ENCODE data around the gene MAP4. TPM values are rescaled to one million over a fixed set of nuclear protein-coding genes. Genes with fewer than 3 reads are reported as not detected.
A peak's percentile ranks its signal among the peaks of the same experiment; 100 is the strongest.

Gene MAP4
- polyA plus RNA-seq, 1 donor from 2014 or later = 55.0 TPM

- H3K4me1 Mint-ChIP-seq = peaks cover 21 to 34% (median 23%) of the 10 kb centered on the region in 3 donors
- peak overlapping the region in 1 of 4 donors; percentile 17 for H3K4me3 Mint-ChIP-seq
- H3K27me3 Mint-ChIP-seq = no peaks in the 10 kb centered on the region
- H3K36me3 Mint-ChIP-seq = peaks cover 14% of the 10 kb centered on the region
- no peaks in the 10 kb centered on the region for H3K9me3 Mint-ChIP-seq
- H3K27ac Mint-ChIP-seq = peak overlapping the region in 2 of 3 donors; percentile 23 to 56
Observed at GRCh38 chr3:47961815-47962606, 54.2 kb downstream of the MAP4 start.

- no peaks in the 10 kb centered on the region for H3K27me3 Mint-ChIP-seq
- H3K4me1 Mint-ChIP-seq = peaks cover 20 to 34% (median 23%) of the 10 kb centered on the region in 3 donors
- peaks cover 14% of the 10 kb centered on the region for H3K36me3 Mint-ChIP-seq
- no peak overlapping the region for H3K27ac Mint-ChIP-seq
- no peak overlapping the region for H3K4me3 Mint-ChIP-seq
- H3K9me3 Mint-ChIP-seq = no peaks in the 10 kb centered on the region
Observed at GRCh38 chr3:47961036-47961435, 55.2 kb downstream of the MAP4 start.

- no peaks in the 10 kb centered on the region for H3K27me3 Mint-ChIP-seq
- H3K4me1 Mint-ChIP-seq = peaks cover 4 to 9% (median 9%) of the 10 kb centered on the region in 3 donors
- H3K9me3 Mint-ChIP-seq = no peaks in the 10 kb centered on the region
Observed at GRCh38 chr3:47956521-47956920, 59.7 kb downstream of the MAP4 start.

GRCh38 chr3:47954567-47954966 is 61.6 kb downstream of the MAP4 start:
- H3K27me3 Mint-ChIP-seq = no peaks in the 10 kb centered on the region

More at GRCh38 chr3:47956521-47956920, 59.7 kb downstream of the MAP4 start:
- no peak overlapping the region for H3K4me3 Mint-ChIP-seq
- peaks cover 3% of the 10 kb centered on the region for H3K36me3 Mint-ChIP-seq
- H3K27ac Mint-ChIP-seq = no peak overlapping the region

GRCh38 chr3:47950453-47951169 is 65.6 kb downstream of the MAP4 start:
- H3K4me3 Mint-ChIP-seq = no peak overlapping the region
- no peak overlapping the region for H3K27ac Mint-ChIP-seq

More at GRCh38 chr3:47954567-47954966, 61.6 kb downstream of the MAP4 start:
- Mint-ChIP-seq H3K36me3 (no peaks in the 10 kb centered on the region), H3K4me1 (peaks cover 1 to 5% (median 3%) of the 10 kb centered on the region in 3 donors), H3K27ac (no peak overlapping the region), H3K4me3 (no peak overlapping the region), H3K9me3 (no peaks in the 10 kb centered on the region)

GRCh38 chr3:47949979-47950378 is 66.2 kb downstream of the MAP4 start:
- peaks cover 2 to 5% (median 3%) of the 10 kb centered on the region in 3 donors for H3K4me1 Mint-ChIP-seq
- H3K27me3 Mint-ChIP-seq = no peaks in the 10 kb centered on the region
- H3K27ac Mint-ChIP-seq = no peak overlapping the region
- no peak overlapping the region for H3K4me3 Mint-ChIP-seq
- H3K9me3 Mint-ChIP-seq = no peaks in the 10 kb centered on the region
- no peaks in the 10 kb centered on the region for H3K36me3 Mint-ChIP-seq

More at GRCh38 chr3:47950453-47951169, 65.6 kb downstream of the MAP4 start:
- Mint-ChIP-seq H3K36me3 (no peaks in the 10 kb centered on the region), H3K27me3 (no peaks in the 10 kb centered on the region), H3K4me1 (peaks cover 0 to 3% (median 3%) of the 10 kb centered on the region in 3 donors), H3K9me3 (no peaks in the 10 kb centered on the region)

GRCh38 chr3:47940232-47940631 is 76.0 kb downstream of the MAP4 start:
- H3K9me3 Mint-ChIP-seq = no peaks in the 10 kb centered on the region
- no peak overlapping the region for H3K27ac Mint-ChIP-seq
- H3K4me1 Mint-ChIP-seq = peaks cover 5 to 10% (median 8%) of the 10 kb centered on the region in 3 donors
- H3K36me3 Mint-ChIP-seq = peaks cover 3% of the 10 kb centered on the region
- no peaks in the 10 kb centered on the region for H3K27me3 Mint-ChIP-seq
- no peak overlapping the region for H3K4me3 Mint-ChIP-seq

GRCh38 chr3:47932421-47932820 is 83.8 kb downstream of the MAP4 start:
- peaks cover 4% of the 10 kb centered on the region for H3K36me3 Mint-ChIP-seq
- H3K4me3 Mint-ChIP-seq = no peak overlapping the region
- H3K4me1 Mint-ChIP-seq = peaks cover 0 to 1% (median 0%) of the 10 kb centered on the region in 3 donors

GRCh38 chr3:47930979-47931378 is 85.2 kb downstream of the MAP4 start:
- Mint-ChIP-seq H3K27me3 (no peaks in the 10 kb centered on the region), H3K27ac (peak overlapping the region in 1 of 3 donors; percentile 12)

More at GRCh38 chr3:47932421-47932820, 83.8 kb downstream of the MAP4 start:
- H3K9me3 Mint-ChIP-seq = no peaks in the 10 kb centered on the region
- no peaks in the 10 kb centered on the region for H3K27me3 Mint-ChIP-seq
- peak overlapping the region in 1 of 3 donors; percentile 41 for H3K27ac Mint-ChIP-seq

GRCh38 chr3:47916696-47917095 is 99.5 kb downstream of the MAP4 start:
- H3K9me3 Mint-ChIP-seq = no peaks in the 10 kb centered on the region
- no peaks in the 10 kb centered on the region for H3K27me3 Mint-ChIP-seq
- peaks cover 0 to 2% (median 0%) of the 10 kb centered on the region in 3 donors for H3K4me1 Mint-ChIP-seq
- no peak overlapping the region for H3K4me3 Mint-ChIP-seq
- H3K36me3 Mint-ChIP-seq = peaks cover 12% of the 10 kb centered on the region
- H3K27ac Mint-ChIP-seq = peak overlapping the region in 1 of 3 donors; percentile 86

More at GRCh38 chr3:47930979-47931378, 85.2 kb downstream of the MAP4 start:
- Mint-ChIP-seq H3K9me3 (no peaks in the 10 kb centered on the region), H3K36me3 (peaks cover 6% of the 10 kb centered on the region), H3K4me3 (no peak overlapping the region), H3K4me1 (peaks cover 0 to 1% (median 0%) of the 10 kb centered on the region in 3 donors)

GRCh38 chr3:47916201-47916600 is 100.0 kb downstream of the MAP4 start:
- H3K9me3 Mint-ChIP-seq = no peaks in the 10 kb centered on the region
- peaks cover 0 to 2% (median 0%) of the 10 kb centered on the region in 3 donors for H3K4me1 Mint-ChIP-seq
- no peak overlapping the region for H3K4me3 Mint-ChIP-seq
- H3K27ac Mint-ChIP-seq = no peak overlapping the region
- peaks cover 15% of the 10 kb centered on the region for H3K36me3 Mint-ChIP-seq
- H3K27me3 Mint-ChIP-seq = no peaks in the 10 kb centered on the region

GRCh38 chr3:47912006-47912504 is 104.2 kb downstream of the MAP4 start:
- Mint-ChIP-seq H3K4me1 (peaks cover 0 to 4% (median 0%) of the 10 kb centered on the region in 3 donors), H3K9me3 (no peaks in the 10 kb centered on the region), H3K27me3 (no peaks in the 10 kb centered on the region), H3K36me3 (peaks cover 27% of the 10 kb centered on the region), H3K27ac (peak overlapping the region in 1 of 3 donors; percentile 4), H3K4me3 (no peak overlapping the region)

- H3K9me3 Mint-ChIP-seq = no peaks in the 10 kb centered on the region
- peaks cover 28% of the 10 kb centered on the region for H3K36me3 Mint-ChIP-seq
- no peaks in the 10 kb centered on the region for H3K27me3 Mint-ChIP-seq
- H3K27ac Mint-ChIP-seq = no peak overlapping the region
- peaks cover 0 to 4% (median 0%) of the 10 kb centered on the region in 3 donors for H3K4me1 Mint-ChIP-seq
- no peak overlapping the region for H3K4me3 Mint-ChIP-seq
Observed at GRCh38 chr3:47910777-47911440, 105.3 kb downstream of the MAP4 start.

- H3K4me3 Mint-ChIP-seq = no peak overlapping the region
- H3K27ac Mint-ChIP-seq = no peak overlapping the region
- H3K36me3 Mint-ChIP-seq = peaks cover 28% of the 10 kb centered on the region
- H3K4me1 Mint-ChIP-seq = peaks cover 0 to 2% (median 0%) of the 10 kb centered on the region in 3 donors
- H3K9me3 Mint-ChIP-seq = no peaks in the 10 kb centered on the region
- no peaks in the 10 kb centered on the region for H3K27me3 Mint-ChIP-seq
Observed at GRCh38 chr3:47910233-47910632, 106.0 kb downstream of the MAP4 start.
